Measurements from ENCODE around the gene VCL. TPM values are rescaled to one million over a fixed set of nuclear protein-coding genes. Genes with fewer than 3 reads are reported as not detected.
A peak's percentile ranks its signal among the peaks of the same experiment; 100 is the strongest.

VCL gene
- total RNA-seq, 1 donor from 2014 or later = 107 TPM

GRCh38 chr10:74099836-74100235, 101.9 kb downstream of the VCL start:
- Mint-ChIP-seq H3K36me3 (ENCODE audit: insufficient read depth) (peaks cover 45% of the 10 kb centered on the region), H3K9me3 (ENCODE audit: low read depth) (no peaks in the 10 kb centered on the region), H3K4me3 (ENCODE audit: low read depth) (no peak overlapping the region), H3K27me3 (no peaks in the 10 kb centered on the region), H3K4me1 (ENCODE audit: low read depth) (peaks cover 17% of the 10 kb centered on the region), H3K27ac (no peak overlapping the region)
- TF ChIP-seq, protein P1, sequence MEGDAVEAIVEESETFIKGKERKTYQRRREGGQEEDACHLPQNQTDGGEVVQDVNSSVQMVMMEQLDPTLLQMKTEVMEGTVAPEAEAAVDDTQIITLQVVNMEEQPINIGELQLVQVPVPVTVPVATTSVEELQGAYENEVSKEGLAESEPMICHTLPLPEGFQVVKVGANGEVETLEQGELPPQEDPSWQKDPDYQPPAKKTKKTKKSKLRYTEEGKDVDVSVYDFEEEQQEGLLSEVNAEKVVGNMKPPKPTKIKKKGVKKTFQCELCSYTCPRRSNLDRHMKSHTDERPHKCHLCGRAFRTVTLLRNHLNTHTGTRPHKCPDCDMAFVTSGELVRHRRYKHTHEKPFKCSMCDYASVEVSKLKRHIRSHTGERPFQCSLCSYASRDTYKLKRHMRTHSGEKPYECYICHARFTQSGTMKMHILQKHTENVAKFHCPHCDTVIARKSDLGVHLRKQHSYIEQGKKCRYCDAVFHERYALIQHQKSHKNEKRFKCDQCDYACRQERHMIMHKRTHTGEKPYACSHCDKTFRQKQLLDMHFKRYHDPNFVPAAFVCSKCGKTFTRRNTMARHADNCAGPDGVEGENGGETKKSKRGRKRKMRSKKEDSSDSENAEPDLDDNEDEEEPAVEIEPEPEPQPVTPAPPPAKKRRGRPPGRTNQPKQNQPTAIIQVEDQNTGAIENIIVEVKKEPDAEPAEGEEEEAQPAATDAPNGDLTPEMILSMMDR (IDR thresholded peaks at IDR 0.05; ENCODE audit: unreplicated experiment) = no peak
- no peak for DNase-seq (ENCODE audit: low spot score, unreplicated experiment)

DNA sequence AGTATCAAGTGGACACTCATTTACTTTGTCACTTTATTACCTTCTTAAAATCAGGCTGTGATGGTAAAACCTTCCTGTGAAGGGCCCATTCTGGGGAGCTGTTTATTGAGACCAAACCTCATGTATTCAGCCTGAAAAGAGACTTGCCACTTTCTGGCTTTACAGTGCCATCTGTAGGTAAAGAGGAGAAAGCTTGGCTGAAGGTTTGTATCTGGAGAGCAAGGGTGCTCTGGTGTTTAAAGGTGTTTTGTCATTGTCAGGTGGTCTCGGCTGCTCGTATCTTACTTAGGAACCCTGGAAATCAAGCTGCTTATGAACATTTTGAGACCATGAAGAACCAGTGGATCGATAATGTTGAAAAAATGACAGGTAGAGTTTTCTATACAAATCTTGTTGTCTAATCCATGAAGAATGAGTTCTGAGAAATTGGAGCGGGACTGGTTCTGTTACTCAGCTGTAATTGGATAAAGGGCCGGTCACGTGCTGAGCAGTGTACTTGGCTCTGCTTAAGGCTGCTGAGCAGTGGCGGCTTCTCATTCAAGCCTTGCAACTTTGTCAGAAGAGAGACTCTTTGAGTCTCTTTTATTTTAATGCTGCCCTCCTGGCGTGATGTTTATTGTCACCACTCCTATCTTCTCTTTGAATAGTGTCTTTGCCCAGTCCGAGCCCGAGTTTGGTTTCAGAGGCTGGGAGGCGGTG, 105.8 kb downstream of the VCL start:
- Mint-ChIP-seq H3K4me3 (ENCODE audit: low read depth) (no peak overlapping the region), H3K27me3 (no peaks in the 10 kb centered on the region), H3K27ac (no peak overlapping the region), H3K9me3 (ENCODE audit: low read depth) (no peaks in the 10 kb centered on the region), H3K36me3 (ENCODE audit: insufficient read depth) (peaks cover 40% of the 10 kb centered on the region), H3K4me1 (ENCODE audit: low read depth) (peaks cover 6% of the 10 kb centered on the region)
- TF ChIP-seq, protein P1 (IDR thresholded peaks at IDR 0.05; ENCODE audit: unreplicated experiment) = peak; percentile 54
- no peak for DNase-seq (ENCODE audit: low spot score, unreplicated experiment)

GRCh38 chr10:74104480-74104879, 106.6 kb downstream of the VCL start:
- no peak for DNase-seq (ENCODE audit: low spot score, unreplicated experiment)
- H3K27ac Mint-ChIP-seq = no peak overlapping the region
- H3K4me3 Mint-ChIP-seq (ENCODE audit: low read depth) = no peak overlapping the region
- TF ChIP-seq, protein P1 (IDR thresholded peaks at IDR 0.05; ENCODE audit: unreplicated experiment) = no peak
- H3K27me3 Mint-ChIP-seq = no peaks in the 10 kb centered on the region
- H3K9me3 Mint-ChIP-seq (ENCODE audit: low read depth) = no peaks in the 10 kb centered on the region
- peaks cover 37% of the 10 kb centered on the region for H3K36me3 Mint-ChIP-seq (ENCODE audit: insufficient read depth)
- no peaks in the 10 kb centered on the region for H3K4me1 Mint-ChIP-seq (ENCODE audit: low read depth)

- no peak overlapping the region for H3K4me3 Mint-ChIP-seq (ENCODE audit: low read depth)
- no peak for DNase-seq (ENCODE audit: low spot score, unreplicated experiment)
- peaks cover 34% of the 10 kb centered on the region for H3K36me3 Mint-ChIP-seq (ENCODE audit: insufficient read depth)
- TF ChIP-seq, protein P1 (IDR thresholded peaks at IDR 0.05; ENCODE audit: unreplicated experiment) = no peak
- H3K27ac Mint-ChIP-seq = no peak overlapping the region
- H3K4me1 Mint-ChIP-seq (ENCODE audit: low read depth) = no peaks in the 10 kb centered on the region
- H3K9me3 Mint-ChIP-seq (ENCODE audit: low read depth) = no peaks in the 10 kb centered on the region
- no peaks in the 10 kb centered on the region for H3K27me3 Mint-ChIP-seq
These were observed 107.1 kb downstream of the VCL start for GRCh38 chr10:74104996-74105395.

DNA sequence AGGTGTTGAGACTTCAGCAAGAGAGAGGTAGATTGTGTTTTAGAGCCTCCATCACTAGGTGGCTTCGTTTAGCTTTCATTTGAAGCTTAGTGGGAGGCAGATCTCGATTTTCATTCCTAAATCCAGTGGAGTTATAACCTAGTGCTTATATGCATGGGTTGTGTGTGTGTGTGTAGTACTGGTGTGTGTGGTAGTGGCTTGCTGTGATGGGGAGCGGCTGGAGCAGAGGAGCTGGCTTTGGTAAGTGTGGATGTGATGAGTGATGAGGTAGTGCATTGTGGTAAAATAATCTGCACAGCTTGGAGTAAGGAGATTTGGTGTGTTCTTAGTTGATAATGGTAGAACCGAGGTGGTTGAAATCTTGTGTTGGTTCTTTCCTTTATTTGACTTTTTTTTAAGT, 109.5 kb downstream of the VCL start:
- TF ChIP-seq, protein P1 (IDR thresholded peaks at IDR 0.05; ENCODE audit: unreplicated experiment) = no peak

More for the DNA sequence above, 109.5 kb downstream of the VCL start:
- H3K27ac Mint-ChIP-seq = no peak overlapping the region
- DNase-seq (ENCODE audit: low spot score, unreplicated experiment) = no peak
- no peaks in the 10 kb centered on the region for H3K27me3 Mint-ChIP-seq
- peaks cover 33% of the 10 kb centered on the region for H3K36me3 Mint-ChIP-seq (ENCODE audit: insufficient read depth)
- H3K4me1 Mint-ChIP-seq (ENCODE audit: low read depth) = no peaks in the 10 kb centered on the region
- H3K4me3 Mint-ChIP-seq (ENCODE audit: low read depth) = no peak overlapping the region
- no peaks in the 10 kb centered on the region for H3K9me3 Mint-ChIP-seq (ENCODE audit: low read depth)
